ENCODE data around the gene SLC22A6. TPM values are rescaled to one million over a fixed set of nuclear protein-coding genes. Genes with fewer than 3 reads are reported as not detected.
A peak's percentile ranks its signal among the peaks of the same experiment; 100 is the strongest.

The SLC22A6 gene
- total and polyA plus RNA-seq, 4 donors = not detected

GRCh38 chr11:63023222-63023814 lies 38.6 kb upstream of the SLC22A6 start:
- DNase-seq = no peak
- Histone ChIP-seq H3K9ac (ENCODE audit: insufficient read depth in 1 of 2, low read length in 2 of 2) (no peak overlapping the region), H3K27ac (ENCODE audit: low read depth in 1 of 2, low read length in 1 of 2) (peak overlapping the region in 1 of 2 donors; percentile 60), H3K9me3 (ENCODE audit: control insufficient read depth in 4 of 4, insufficient read depth in 3 of 4, low read length in 3 of 4) (no peaks in the 10 kb centered on the region), H3K27me3 (ENCODE audit: control insufficient read depth in 3 of 3, insufficient read depth in 3 of 3, low read length in 2 of 3) (peaks cover 0 to 2% (median 0%) of the 10 kb centered on the region in 3 donors), H3K36me3 (ENCODE audit: control insufficient read depth in 4 of 4, insufficient read depth in 4 of 4, low read length in 4 of 4) (no peaks in the 10 kb centered on the region), H3K4me3 (no peak overlapping the region), H3K4me1 (ENCODE audit: control insufficient read depth in 5 of 5, insufficient read depth in 5 of 5, low read length in 5 of 5) (peaks cover 0 to 6% (median 0%) of the 10 kb centered on the region in 5 donors)
- 86 to 88% methylated on average over 11 of the region's 11 CpGs for WGBS, 2 donors
- TF ChIP-seq, protein P1, sequence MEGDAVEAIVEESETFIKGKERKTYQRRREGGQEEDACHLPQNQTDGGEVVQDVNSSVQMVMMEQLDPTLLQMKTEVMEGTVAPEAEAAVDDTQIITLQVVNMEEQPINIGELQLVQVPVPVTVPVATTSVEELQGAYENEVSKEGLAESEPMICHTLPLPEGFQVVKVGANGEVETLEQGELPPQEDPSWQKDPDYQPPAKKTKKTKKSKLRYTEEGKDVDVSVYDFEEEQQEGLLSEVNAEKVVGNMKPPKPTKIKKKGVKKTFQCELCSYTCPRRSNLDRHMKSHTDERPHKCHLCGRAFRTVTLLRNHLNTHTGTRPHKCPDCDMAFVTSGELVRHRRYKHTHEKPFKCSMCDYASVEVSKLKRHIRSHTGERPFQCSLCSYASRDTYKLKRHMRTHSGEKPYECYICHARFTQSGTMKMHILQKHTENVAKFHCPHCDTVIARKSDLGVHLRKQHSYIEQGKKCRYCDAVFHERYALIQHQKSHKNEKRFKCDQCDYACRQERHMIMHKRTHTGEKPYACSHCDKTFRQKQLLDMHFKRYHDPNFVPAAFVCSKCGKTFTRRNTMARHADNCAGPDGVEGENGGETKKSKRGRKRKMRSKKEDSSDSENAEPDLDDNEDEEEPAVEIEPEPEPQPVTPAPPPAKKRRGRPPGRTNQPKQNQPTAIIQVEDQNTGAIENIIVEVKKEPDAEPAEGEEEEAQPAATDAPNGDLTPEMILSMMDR (IDR thresholded peaks at IDR 0.05; ENCODE audit: control extremely low read depth, extremely low read depth) = no peak
- ATAC-seq (ENCODE audit: insufficient read depth, low FRiP score) = no peak

DNA sequence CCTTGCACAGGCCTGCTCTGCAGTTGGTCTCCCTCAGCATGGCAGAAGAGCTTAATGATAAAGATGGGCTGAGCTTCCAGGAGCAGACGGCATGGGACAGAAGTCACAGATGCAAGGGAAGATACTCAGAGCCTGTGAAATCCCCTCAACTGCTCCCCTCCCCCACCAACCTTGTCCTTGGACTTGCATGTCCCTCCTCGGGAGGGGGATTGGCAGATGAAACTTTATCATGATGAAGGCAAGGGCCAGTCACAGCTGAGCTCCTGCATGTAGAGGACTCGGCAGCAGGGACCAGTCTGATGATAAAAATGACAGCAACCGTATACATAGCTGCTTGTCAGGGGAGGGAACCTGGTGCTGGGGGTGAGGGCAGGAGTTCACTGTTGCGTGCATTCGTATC lies 37.7 kb upstream of the SLC22A6 start:
- Histone ChIP-seq H3K27me3 (ENCODE audit: control insufficient read depth in 3 of 3, insufficient read depth in 3 of 3, low read length in 2 of 3) (peaks cover 0 to 2% (median 0%) of the 10 kb centered on the region in 3 donors), H3K9me3 (ENCODE audit: control insufficient read depth in 4 of 4, insufficient read depth in 3 of 4, low read length in 3 of 4) (no peaks in the 10 kb centered on the region), H3K4me1 (ENCODE audit: control insufficient read depth in 5 of 5, insufficient read depth in 5 of 5, low read length in 5 of 5) (peaks cover 0 to 9% (median 0%) of the 10 kb centered on the region in 5 donors), H3K27ac (ENCODE audit: low read depth in 1 of 2, low read length in 1 of 2) (no peak overlapping the region), H3K36me3 (ENCODE audit: control insufficient read depth in 4 of 4, insufficient read depth in 4 of 4, low read length in 4 of 4) (no peaks in the 10 kb centered on the region), H3K9ac (ENCODE audit: insufficient read depth in 1 of 2, low read length in 2 of 2) (no peak overlapping the region), H3K4me3 (no peak overlapping the region)
- 79 to 80% methylated on average over 6 of the region's 6 CpGs for WGBS, 2 donors
- TF ChIP-seq, protein P1 (IDR thresholded peaks at IDR 0.05; ENCODE audit: control extremely low read depth, extremely low read depth) = no peak
- no peak for DNase-seq
- ATAC-seq (ENCODE audit: insufficient read depth, low FRiP score) = no peak

- H3K36me3 ChIP-seq (ENCODE audit: control insufficient read depth in 4 of 4, insufficient read depth in 4 of 4, low read length in 4 of 4) = no peaks in the 10 kb centered on the region
- no peak for ATAC-seq (ENCODE audit: insufficient read depth, low FRiP score)
- H3K9ac ChIP-seq (ENCODE audit: insufficient read depth in 1 of 2, low read length in 2 of 2) = no peak overlapping the region
- H3K27me3 ChIP-seq (ENCODE audit: control insufficient read depth in 3 of 3, insufficient read depth in 3 of 3, low read length in 2 of 3) = peaks cover 0 to 2% (median 0%) of the 10 kb centered on the region in 3 donors
- no peak overlapping the region for H3K4me3 ChIP-seq
- H3K9me3 ChIP-seq (ENCODE audit: control insufficient read depth in 4 of 4, insufficient read depth in 3 of 4, low read length in 3 of 4) = no peaks in the 10 kb centered on the region
- TF ChIP-seq, protein P1 (IDR thresholded peaks at IDR 0.05; ENCODE audit: control extremely low read depth, extremely low read depth) = no peak
- peak in 2 of 3 donors; percentile 10 to 33 for DNase-seq
- WGBS, 2 donors = 49 to 50% methylated on average over 24 of the region's 24 CpGs
- no peak overlapping the region for H3K27ac ChIP-seq (ENCODE audit: low read depth in 1 of 2, low read length in 1 of 2)
- H3K4me1 ChIP-seq (ENCODE audit: control insufficient read depth in 5 of 5, insufficient read depth in 5 of 5, low read length in 5 of 5) = peaks cover 0 to 15% (median 0%) of the 10 kb centered on the region in 5 donors
Measured at GRCh38 chr11:63020671-63021291, 36.0 kb upstream of the SLC22A6 start.

Measured in lung (tissue), 12 donors.